Sigmoid colon (tissue), 4 donors: ENCODE results near the gene IL32.

Experiments used
- CTCF ChIP-seq, 4 experiments: fragments of 450-650 bp in 3 of 4; fragments of 200-600 bp in 1 of 4; IDR thresholded peaks; one replicate each; pipeline ENCODE4 v1.5.1; 2016 to 2019; ENCODE audit warnings: antibody characterized with exemption in 4 of 4, mild to moderate bottlenecking in 3 of 4, moderate library complexity in 2 of 4
- POLR2A ChIP-seq, 2 donors: fragments of 450-650 bp; IDR thresholded peaks; one replicate each; pipeline ENCODE4 v1.6.1; 2016; ENCODE audit warnings: antibody characterized with exemption in 2 of 2, mild to moderate bottlenecking in 2 of 2, moderate library complexity in 2 of 2
- POLR2AphosphoS5 ChIP-seq, 4 donors: sonication (generic); formaldehyde crosslinking; IDR thresholded peaks; one replicate each; pipeline ENCODE4 v1.6.1; 2017; ENCODE audit warnings: antibody characterized with exemption in 4 of 4

- no peak for TF ChIP-seq CTCF (IDR thresholded peaks at IDR 0.05)
- TF ChIP-seq POLR2A (IDR thresholded peaks at IDR 0.05) = no peak
- TF ChIP-seq POLR2AphosphoS5 (IDR thresholded peaks at IDR 0.05) = no peak
These were observed 4.9 kb upstream of the IL32 start for GRCh38 chr16:3060339-3061127.
